ENCODE measurements around the gene BEND7. TPM values are rescaled to one million over a fixed set of nuclear protein-coding genes. Genes with fewer than 3 reads are reported as not detected.

BEND7 gene
- total and polyA plus RNA-seq, 9 of the 15 experiments (the other 6 are each of a cell fraction or from before 2014, with no cell fraction given), result 1.3 to 11.4 (median 5.2) TPM

GRCh38 chr10:13516176-13516575, 12.6 kb downstream of the BEND7 start:
- H3K27ac ChIP-seq (ENCODE audit: extremely low read depth, low read depth, low read length), result no peak overlapping the region
- H3K4me3 ChIP-seq, result no peak overlapping the region
- H3K36me3 ChIP-seq (ENCODE audit: control insufficient read depth, insufficient read depth, low read length), result no peaks in the 10 kb centered on the region; the same call in 2 of the 3 replicates
- no peak overlapping the region for H3K4me2 ChIP-seq (ENCODE audit: insufficient read depth, low read length)
- WGBS (ENCODE audit: insufficient coverage, low coverage, missing lambda C conversion rate), result 64% methylated on average over 13 of the region's 13 CpGs
- no TSS peak for BruUV-seq (replicated peaks)
- peaks cover 0 to 3% of the 10 kb centered on the region in 2 experiments; a peak in 1 of 5 replicates for H3K4me1 ChIP-seq (replicated peaks in 1 of 2; ENCODE audit: control insufficient read depth in 2 of 2, insufficient read depth in 2 of 2, low read length in 2 of 2)
- FAIRE-seq (no peak), DNase-seq (ENCODE audit: extremely low read depth in 1 of 4, low spot score in 3 of 4) (no peak), ATAC-seq (no peak)
- ChIA-PET POLR2A (no interaction called here), CTCF (ENCODE audit: low intra/inter-chr PET ratio) (interaction anchor here (1.5 kb wide), 1 partner anchor 144 kb away, joined by 4 read pairs; no protein-coding TSS in a partner anchor)
- no peaks in the 10 kb centered on the region for H3K9me3 ChIP-seq (replicated peaks; ENCODE audit: control insufficient read depth, insufficient read depth, low read depth, low read length)
- intact Hi-C loops (cut with micrococcal nuclease) (no loop called here), in situ Hi-C loops (cut with MboI) (loop anchor here (10.0 kb wide), 1 partner anchor 141 kb away; no protein-coding TSS in a partner anchor)
- no peaks in the 10 kb centered on the region; the same call in 1 of the 2 replicates for H4K20me1 ChIP-seq (replicated peaks; ENCODE audit: control insufficient read depth, insufficient read depth, low read length)
- H3K79me2 ChIP-seq (ENCODE audit: control insufficient read depth, insufficient read depth, low read length), result no peaks in the 10 kb centered on the region
- no peak overlapping the region for H2AFZ ChIP-seq (ENCODE audit: low read depth, low read length)
- H3K27me3 ChIP-seq (ENCODE audit: control insufficient read depth in 2 of 2, insufficient read depth in 2 of 2, low read length in 2 of 2), result peaks cover 0 to 19% of the 10 kb centered on the region in 2 experiments; a peak in 3 of 5 replicates
- TF ChIP-seq E2F3 (CRISPR knock-in tag; IDR thresholded peaks at IDR 0.05), result no peak
- TF ChIP-seq SRF (CRISPR knock-in tag; IDR thresholded peaks at IDR 0.05), result no peak
- TF ChIP-seq POU5F1 (IDR thresholded peaks at IDR 0.05; ENCODE audit: borderline replicate concordance, low read depth, low read length, partially characterized antibody), result no peak
- TF ChIP-seq AFF4 (CRISPR knock-in tag; IDR thresholded peaks at IDR 0.05), result no peak
- TF ChIP-seq PTBP1 (IDR thresholded peaks at IDR 0.05; ENCODE audit: low read depth, low read length), result no peak
- no peak for TF ChIP-seq BDP1 (IDR thresholded peaks at IDR 0.05; ENCODE audit: insufficient read depth, insufficient read length)
- TF ChIP-seq STAT5A (IDR thresholded peaks at IDR 0.05; ENCODE audit: borderline replicate concordance, low read length), result no peak
- TF ChIP-seq POLR2H (tag; IDR thresholded peaks at IDR 0.05; ENCODE audit: low read depth), result no peak
- TF ChIP-seq ATF4 (CRISPR knock-in tag; IDR thresholded peaks at IDR 0.05), result no peak
- no peak for TF ChIP-seq MYC (IDR thresholded peaks at IDR 0.05; ENCODE audit: low read depth, low read length)
- no peak for TF ChIP-seq MYC (CRISPR knock-in tag; IDR thresholded peaks at IDR 0.05; ENCODE audit: borderline replicate concordance, low read depth)
- no peak for TF ChIP-seq ZNF224 (CRISPR knock-in tag; IDR thresholded peaks at IDR 0.05)
- no peak for TF ChIP-seq SFPQ (IDR thresholded peaks at IDR 0.05; ENCODE audit: low read depth, low read length)
- TF ChIP-seq MAZ (CRISPR knock-in tag; conservative IDR thresholded peaks at IDR 0.05 in 1 of 2, IDR thresholded peaks at IDR 0.05 in 1 of 2), result no peak
- no peak for TF ChIP-seq XRCC3 (IDR thresholded peaks at IDR 0.05)
- no peak for TF ChIP-seq GTF2A2 (tag; IDR thresholded peaks at IDR 0.05)
- no peak overlapping the region for H3K9ac ChIP-seq (ENCODE audit: insufficient read depth in 1 of 2, low read depth in 2 of 2, low read length in 2 of 2)
- H3K9me1 ChIP-seq (ENCODE audit: control insufficient read depth, insufficient read depth, low read length), result no peaks in the 10 kb centered on the region

Measured in K562 (cell line).